GM12872 (cell line): Measurements from ENCODE around the gene AGXT2.

Experiments used
- CTCF ChIP-seq: IDR thresholded peaks from 3 replicates; pipeline ENCODE4 v1.5.1; 2011; ENCODE audit warnings: low read depth, mild to moderate bottlenecking, low read length, moderate library complexity; ENCODE audit not compliant: insufficient read depth

The AGXT2 gene

GRCh38 chr5:35041261-35041660 lies 6.5 kb downstream of the AGXT2 start:
- TF ChIP-seq CTCF = no peak

GRCh38 chr5:35038891-35039290 lies 8.9 kb downstream of the AGXT2 start:
- no peak for TF ChIP-seq CTCF

GRCh38 chr5:35036536-35036935 lies 11.2 kb downstream of the AGXT2 start:
- no peak for TF ChIP-seq CTCF

- TF ChIP-seq CTCF = no peak
Observed at GRCh38 chr5:35035271-35035670, 12.5 kb downstream of the AGXT2 start.

- no peak for TF ChIP-seq CTCF
Observed at GRCh38 chr5:35032356-35032755, 15.4 kb downstream of the AGXT2 start.

- TF ChIP-seq CTCF = no peak
Observed at GRCh38 chr5:35031276-35031675, 16.5 kb downstream of the AGXT2 start.

GRCh38 chr5:35030426-35031100 lies 17.2 kb downstream of the AGXT2 start:
- TF ChIP-seq CTCF = peak; percentile 16; the same call in 1 of the 3 replicates

GRCh38 chr5:35029333-35029732 lies 18.4 kb downstream of the AGXT2 start:
- TF ChIP-seq CTCF = no peak
